Right lobe of liver (tissue), 6 donors: ENCODE measurements around the gene CADPS. TPM values are rescaled to one million over a fixed set of nuclear protein-coding genes. Genes with fewer than 3 reads are reported as not detected.

Experiments
- ATAC-seq, 4 donors: fragments of 200-7000 bp; cut with Tn5 transposase; one replicate each; pipeline ENCODE4 v1.9.1; 2020; ENCODE audit warnings: mild to moderate bottlenecking in 4 of 4, moderate library complexity in 4 of 4
- DNase-seq, 3 donors: peaks; one replicate each; pipeline ENCODE4 v3.0.0-alpha.2; 2020
- H3K27ac ChIP-seq, 3 donors: fragments of 200-600 bp; one replicate each; pipeline ENCODE4 v1.8.0; 2022
- H3K27me3 ChIP-seq, 2 donors: fragments of 200-600 bp; one replicate each; pipeline ENCODE4 v1.8.0; 2022
- H3K36me3 ChIP-seq, 4 donors: fragments of 200-600 bp; sonication (generic) in 1 of 4; one replicate each; pipeline versions ENCODE4 v1.5.1 to v1.8.0; 2017 to 2022; ENCODE audit warnings: control low read depth in 1 of 4
- H3K4me1 ChIP-seq, 4 donors: fragments of 200-600 bp; sonication (generic) in 1 of 4; one replicate each; pipeline versions ENCODE4 v1.5.1 to v1.8.0; 2017 to 2022; ENCODE audit warnings: control low read depth in 1 of 4
- H3K4me3 ChIP-seq, 3 donors: fragments of 200-600 bp; one replicate each; pipeline ENCODE4 v1.8.0; 2022
- H3K9me3 ChIP-seq, 4 donors: fragments of 200-600 bp; sonication (generic) in 1 of 4; one replicate each; pipeline versions ENCODE4 v1.5.1 to v1.8.0; 2017 to 2022; ENCODE audit warnings: control low read depth in 1 of 4
- CTCF ChIP-seq, 4 donors: fragments of 200-600 bp in 3 of 4; fragments of 450-650 bp in 1 of 4; IDR thresholded peaks; one replicate each; pipeline versions ENCODE4 v1.5.1 to v1.8.0; 2016 to 2022; ENCODE audit warnings: antibody characterized with exemption in 4 of 4, mild to moderate bottlenecking in 2 of 4
- POLR2A ChIP-seq: fragments of 450-650 bp; IDR thresholded peaks from one replicate; pipeline ENCODE4 v1.6.1; 2017; ENCODE audit warnings: antibody characterized with exemption, mild to moderate bottlenecking
- WGBS: methylation state at CpG from one replicate; pipeline ENCODE4 v1.1.6; 2018; ENCODE audit warnings: low coverage, low lambda C conversion rate; ENCODE audit not compliant: insufficient coverage; ENCODE audit errors: missing lambda C conversion rate; 5-methylcytosine and 5-hydroxymethylcytosine counted together
- intact Hi-C, 2 donors: fragments of 100-400 bp; cut with DNase I; formaldehyde crosslinking; loops; one replicate each; pipeline versions ENCODE4 v1.11.2 to v1.14.1; 2022
- total RNA-seq, 6 experiments: library from RNA; depleted of rRNA in 2 of 6; stranded (reverse); fragments of >200 nt in 2 of 6; fragmentation: NEBNext Ultra II Directional in 3 of 6; extraction: Animal tissue kit (Norgen Biotek cat#: 25700) in 3 of 6; gene quantifications; one replicate each; pipeline versions ENCODE4 v1.1.0 to v1.2.4, GENCODE V29; 2016 to 2023
- donor health status: DM: no; HTN: yes; CAD: no.
- donor health status: DM: no; HTN: no; CAD: no.
- donor health status: DM: no; HTN: no; CAD: no.
- donor health status: DM: no; HTN: yes; CAD: no.
- donor health status: DM: no; HTN: yes; CAD: no.

The CADPS gene
- total RNA-seq, 6 experiments from 2014 or later = 0.06 to 0.98 TPM; not detected in 4

DNA sequence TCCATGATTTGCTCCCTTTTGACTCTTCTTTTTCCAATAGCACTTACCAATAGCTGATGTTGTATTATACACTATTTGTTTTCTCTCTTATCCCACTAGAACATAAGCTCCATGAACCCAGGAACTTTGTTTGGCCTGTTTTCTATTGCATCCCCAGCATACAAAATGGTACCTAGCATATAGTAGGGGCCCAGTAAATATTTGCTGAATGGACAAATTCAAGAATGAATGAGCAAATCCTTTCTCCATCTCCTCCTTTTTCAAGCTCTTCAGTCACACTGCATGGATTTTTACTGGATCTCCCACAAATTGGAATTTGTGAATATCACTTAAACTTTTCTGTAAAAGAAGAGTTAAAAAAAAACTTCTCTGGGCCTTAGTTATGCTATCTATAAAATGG is 435.2 kb downstream of the CADPS start:
- no peaks in the 10 kb centered on the region for H3K9me3 ChIP-seq
- ATAC-seq (no peak), DNase-seq (no peak)
- no peak overlapping the region for H3K4me3 ChIP-seq
- intact Hi-C loops = no loop called here
- H3K4me1 ChIP-seq = peaks cover 0 to 3% (median 0%) of the 10 kb centered on the region in 4 donors
- no peaks in the 10 kb centered on the region for H3K36me3 ChIP-seq
- no peak overlapping the region for H3K27ac ChIP-seq
- TF ChIP-seq CTCF (IDR thresholded peaks at IDR 0.05) (no peak), POLR2A (no peak)
- no peaks in the 10 kb centered on the region for H3K27me3 ChIP-seq

- no peaks in the 10 kb centered on the region for H3K9me3 ChIP-seq
- H3K27me3 ChIP-seq = no peaks in the 10 kb centered on the region
- no peak overlapping the region for H3K27ac ChIP-seq
- ATAC-seq = no peak
- WGBS = 43% methylated on average over 5 of the region's 5 CpGs
- H3K4me1 ChIP-seq = no peaks in the 10 kb centered on the region
- no peak for DNase-seq
- no peak overlapping the region for H3K4me3 ChIP-seq
- TF ChIP-seq POLR2A (no peak), CTCF (IDR thresholded peaks at IDR 0.05) (no peak)
- H3K36me3 ChIP-seq = no peaks in the 10 kb centered on the region
- intact Hi-C loops = no loop called here
These were observed 435.9 kb downstream of the CADPS start for GRCh38 chr3:62439176-62439813.

DNA sequence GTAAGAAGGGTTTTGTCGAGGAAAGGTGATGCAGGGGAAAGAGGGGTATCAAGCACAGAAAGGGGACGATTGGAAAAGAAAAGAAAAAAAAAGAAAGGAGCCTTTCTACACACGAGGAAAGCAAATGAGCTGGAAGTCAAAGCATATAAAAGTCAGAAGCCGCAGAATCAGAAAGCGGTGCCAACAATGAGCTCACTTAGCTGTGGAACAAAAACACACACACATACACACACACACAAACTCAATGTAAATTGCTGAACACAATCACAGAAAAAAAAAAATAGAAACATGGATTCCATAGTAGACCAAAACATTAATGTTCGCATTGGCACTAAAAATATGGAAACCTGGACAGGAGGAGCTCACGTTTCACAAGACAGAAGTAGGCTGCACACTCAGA is 438.4 kb downstream of the CADPS start:
- Histone ChIP-seq H3K36me3 (no peaks in the 10 kb centered on the region), H3K27me3 (no peaks in the 10 kb centered on the region), H3K9me3 (no peaks in the 10 kb centered on the region), H3K27ac (no peak overlapping the region), H3K4me3 (no peak overlapping the region), H3K4me1 (no peaks in the 10 kb centered on the region)
- intact Hi-C loops = no loop called here
- no peak for ATAC-seq
- WGBS = 49% methylated on average over 7 of the region's 7 CpGs
- TF ChIP-seq POLR2A = no peak
- no peak for TF ChIP-seq CTCF (IDR thresholded peaks at IDR 0.05)
- DNase-seq = no peak

DNA sequence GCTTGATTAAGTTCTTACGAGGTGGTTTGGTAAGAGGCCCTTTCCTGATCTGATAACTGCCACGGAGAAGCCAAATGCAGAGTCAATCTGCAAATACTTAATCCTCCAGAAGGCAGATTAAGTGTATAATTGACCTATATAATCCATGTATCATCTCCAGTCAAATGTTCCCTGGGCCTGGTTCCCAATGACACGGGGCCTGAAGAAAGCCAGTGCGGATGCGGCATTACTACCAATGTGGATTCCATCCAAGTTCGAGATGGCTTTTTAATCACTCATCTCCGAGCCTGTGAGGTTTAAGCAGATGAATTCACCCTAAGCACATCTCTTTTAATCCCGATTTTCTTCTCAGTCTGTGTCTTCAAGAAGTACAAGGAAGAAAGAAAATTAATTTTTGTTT is 441.8 kb downstream of the CADPS start:
- WGBS = 62% methylated on average over 5 of the region's 8 CpGs
- Histone ChIP-seq H3K36me3 (no peaks in the 10 kb centered on the region), H3K9me3 (no peaks in the 10 kb centered on the region), H3K4me3 (no peak overlapping the region), H3K27ac (no peak overlapping the region), H3K4me1 (no peaks in the 10 kb centered on the region), H3K27me3 (no peaks in the 10 kb centered on the region)
- no peak for ATAC-seq
- no peak for TF ChIP-seq POLR2A
- intact Hi-C loops = no loop called here
- no peak for DNase-seq

GRCh38 chr3:62421207-62421606 is 454.0 kb downstream of the CADPS start:
- WGBS = 75% methylated on average over 10 of the region's 10 CpGs
- ATAC-seq (no peak), DNase-seq (no peak)
- Histone ChIP-seq H3K27me3 (no peaks in the 10 kb centered on the region), H3K4me1 (no peaks in the 10 kb centered on the region), H3K4me3 (no peak overlapping the region), H3K36me3 (no peaks in the 10 kb centered on the region), H3K9me3 (no peaks in the 10 kb centered on the region), H3K27ac (no peak overlapping the region)
- TF ChIP-seq CTCF (IDR thresholded peaks at IDR 0.05) (no peak), POLR2A (no peak)
- intact Hi-C loops = no loop called here
